Dedifferentiated amniotic fluid mesenchymal stem cell (primary cell): ENCODE data around the gene TEX28.
"Not testable (repeated sequence)": the region's sequence is repeated elsewhere in the genome, so short reads cannot be mapped to it uniquely, and the experiment has no call there.

ENCODE experiments used
- DNase-seq: peaks from one replicate; pipeline ENCODE4 v3.0.0-alpha.2; 2016; ENCODE audit errors: extremely low spot score

TEX28 gene, protein sequence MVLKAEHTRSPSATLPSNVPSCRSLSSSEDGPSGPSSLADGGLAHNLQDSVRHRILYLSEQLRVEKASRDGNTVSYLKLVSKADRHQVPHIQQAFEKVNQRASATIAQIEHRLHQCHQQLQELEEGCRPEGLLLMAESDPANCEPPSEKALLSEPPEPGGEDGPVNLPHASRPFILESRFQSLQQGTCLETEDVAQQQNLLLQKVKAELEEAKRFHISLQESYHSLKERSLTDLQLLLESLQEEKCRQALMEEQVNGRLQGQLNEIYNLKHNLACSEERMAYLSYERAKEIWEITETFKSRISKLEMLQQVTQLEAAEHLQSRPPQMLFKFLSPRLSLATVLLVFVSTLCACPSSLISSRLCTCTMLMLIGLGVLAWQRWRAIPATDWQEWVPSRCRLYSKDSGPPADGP

GRCh38 chrX:154294791-154295574 is at the start of gene TEX28:
TEX28 (minus strand) TSS chrX:154295124; CDS start chrX:154292117, 3,007 bp downstream.
- no peak for DNase-seq

DNA sequence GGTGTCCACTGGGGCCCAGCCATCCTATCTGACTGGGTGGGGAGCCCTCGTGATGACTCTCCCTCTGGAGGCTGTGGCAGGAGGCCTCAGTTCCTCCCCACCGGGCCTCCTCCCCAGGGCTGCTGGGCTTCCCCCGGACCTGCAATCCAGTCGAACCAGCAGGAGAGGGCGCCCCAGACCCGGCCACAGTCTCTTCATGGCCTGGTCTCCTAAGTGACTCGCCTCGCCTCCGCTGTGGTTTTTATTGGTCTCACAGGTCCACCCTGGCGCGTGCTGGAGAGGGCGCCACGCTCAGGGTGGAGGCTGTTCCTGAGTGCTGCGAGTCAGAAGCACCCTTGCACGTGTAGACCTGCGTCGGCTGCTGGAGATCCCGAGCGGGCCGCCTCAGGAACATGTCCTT is 48.7 kb upstream of the TEX28 start:
- not testable (repeated sequence) for DNase-seq

GRCh38 chrX:154343063-154343462 is 48.1 kb upstream of the TEX28 start:
- not testable (repeated sequence) for DNase-seq

GRCh38 chrX:154341399-154342298 is 46.7 kb upstream of the TEX28 start:
- DNase-seq: not testable (repeated sequence)

- DNase-seq: no peak
Observed at GRCh38 chrX:154334496-154334895, 39.6 kb upstream of the TEX28 start.

GRCh38 chrX:154333837-154334271 is 38.9 kb upstream of the TEX28 start:
- no peak for DNase-seq

GRCh38 chrX:154333116-154333515 is 38.2 kb upstream of the TEX28 start:
- DNase-seq: no peak

DNA sequence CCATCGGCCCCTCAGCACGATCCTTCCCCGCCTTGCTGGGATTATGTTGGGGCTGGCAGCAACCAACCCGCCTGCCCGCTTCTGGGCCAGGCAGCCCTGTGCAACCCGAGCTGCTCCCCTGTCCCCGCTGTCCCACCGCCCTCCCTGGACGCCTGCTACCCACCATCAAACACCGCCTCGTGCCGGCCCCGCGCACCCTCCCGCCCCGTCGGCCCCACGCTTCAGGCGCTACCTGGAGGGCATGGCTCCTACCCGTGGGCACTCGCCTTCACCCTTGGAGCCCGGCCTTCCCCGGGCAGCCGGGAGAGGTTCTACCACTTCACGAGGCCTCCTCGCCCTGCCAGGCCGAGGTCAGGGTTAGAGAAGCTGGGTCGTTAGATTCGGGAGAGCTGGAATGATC is 37.6 kb upstream of the TEX28 start:
- DNase-seq: no peak

DNA sequence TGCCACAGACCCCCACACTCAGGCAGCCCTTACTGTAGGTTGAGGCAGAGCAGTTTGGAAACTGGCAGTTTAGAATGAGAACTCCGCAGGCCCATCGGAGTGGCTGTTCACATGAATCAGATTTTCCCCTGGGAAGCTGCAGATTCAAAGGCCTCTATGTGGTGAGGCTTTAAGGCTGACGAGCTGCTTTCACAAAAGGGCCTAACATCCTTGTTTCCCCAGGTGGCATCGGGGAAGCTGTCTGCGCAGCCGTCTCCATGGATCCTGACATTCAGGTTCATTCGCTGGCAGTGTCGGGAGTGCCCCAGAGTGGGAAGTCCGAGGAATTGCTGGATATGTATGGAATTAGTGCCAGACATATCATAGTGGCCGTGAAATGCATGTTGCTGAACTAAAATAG is 34.4 kb upstream of the TEX28 start:
- no peak for DNase-seq

GRCh38 chrX:154328646-154329045 is 33.7 kb upstream of the TEX28 start:
- no peak for DNase-seq

GRCh38 chrX:154327038-154327820 is 32.3 kb upstream of the TEX28 start:
- no peak for DNase-seq

DNA sequence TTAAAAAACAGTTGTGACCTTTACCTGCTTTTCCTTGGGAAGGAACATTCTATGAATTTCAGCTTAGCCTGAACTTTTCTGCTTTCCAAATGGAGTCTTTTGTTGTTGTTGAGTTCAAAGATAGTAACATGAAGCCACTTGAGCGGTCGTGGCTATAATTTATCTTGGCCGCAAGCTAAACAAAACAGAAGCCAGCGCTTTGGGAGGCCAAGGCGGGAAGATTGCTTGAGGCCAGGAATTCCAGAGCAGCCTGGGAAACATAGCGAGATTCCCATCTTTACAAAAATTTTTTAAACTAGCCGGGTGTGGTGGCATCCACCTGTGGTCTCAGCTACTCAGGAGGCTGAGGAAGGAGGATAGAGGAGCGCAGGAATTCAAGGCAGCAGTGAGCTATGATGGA is 30.6 kb upstream of the TEX28 start:
- no peak for DNase-seq

- DNase-seq: no peak
Observed at GRCh38 chrX:154323537-154323936, 28.6 kb upstream of the TEX28 start.

DNA sequence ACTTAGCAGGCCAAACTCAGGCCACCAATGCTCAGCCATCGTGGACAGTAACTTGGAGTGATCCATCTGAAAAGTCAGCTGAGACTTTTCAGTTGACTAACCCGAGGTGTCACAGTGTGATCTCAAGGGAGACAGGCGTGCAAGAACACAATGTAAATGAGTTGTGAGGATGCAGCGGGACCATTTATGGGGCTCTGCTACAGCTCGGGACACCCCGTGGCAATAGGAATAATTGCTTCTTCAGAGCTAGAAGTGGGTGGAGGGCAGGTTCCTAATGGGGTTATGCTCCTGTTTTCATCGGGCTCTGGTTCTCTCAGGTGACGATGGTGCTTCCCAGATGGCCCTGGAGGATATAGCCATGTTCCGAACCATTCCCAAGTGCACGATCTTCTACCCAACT is 28.0 kb upstream of the TEX28 start:
- no peak for DNase-seq

DNA sequence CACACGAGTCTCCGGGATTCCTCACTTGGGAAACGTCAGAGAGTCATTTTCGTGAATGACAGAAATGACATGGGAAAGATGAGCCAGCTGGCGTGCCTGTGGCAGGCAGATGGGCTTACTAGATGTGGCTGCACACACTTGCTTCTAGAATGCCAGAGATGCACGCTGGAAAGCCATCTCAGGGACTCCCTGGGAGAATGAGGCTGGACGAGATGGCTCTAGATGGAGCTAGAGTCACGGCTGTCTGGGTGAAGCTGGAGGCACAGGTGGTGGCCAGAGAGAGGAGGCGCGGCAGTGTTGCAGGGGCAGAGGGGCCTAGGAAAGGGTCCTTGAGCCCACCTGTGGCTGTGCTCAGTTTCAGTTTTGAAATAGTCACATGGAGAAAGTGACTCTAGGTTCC is 26.7 kb upstream of the TEX28 start:
- DNase-seq: no peak

DNA sequence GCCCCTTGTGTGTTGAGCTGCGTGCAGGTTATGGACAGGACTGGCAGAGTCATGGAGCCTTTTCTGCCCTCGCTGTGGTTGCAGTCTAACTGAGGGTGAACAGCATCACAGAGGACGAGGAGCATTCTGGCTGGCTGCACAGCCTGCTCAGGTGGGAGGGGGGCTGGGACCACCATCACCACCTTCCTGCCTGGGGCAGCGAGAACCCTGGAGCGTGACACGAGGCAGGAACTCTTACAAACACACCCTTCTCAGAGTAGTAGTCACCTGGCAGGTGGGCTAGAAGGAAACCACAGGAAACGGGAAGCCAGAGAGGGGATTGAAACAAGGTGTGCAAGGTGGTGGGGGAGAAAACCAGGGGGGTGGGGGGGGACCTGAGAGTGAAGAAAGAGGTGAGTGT is 26.2 kb upstream of the TEX28 start:
- no peak for DNase-seq

DNA sequence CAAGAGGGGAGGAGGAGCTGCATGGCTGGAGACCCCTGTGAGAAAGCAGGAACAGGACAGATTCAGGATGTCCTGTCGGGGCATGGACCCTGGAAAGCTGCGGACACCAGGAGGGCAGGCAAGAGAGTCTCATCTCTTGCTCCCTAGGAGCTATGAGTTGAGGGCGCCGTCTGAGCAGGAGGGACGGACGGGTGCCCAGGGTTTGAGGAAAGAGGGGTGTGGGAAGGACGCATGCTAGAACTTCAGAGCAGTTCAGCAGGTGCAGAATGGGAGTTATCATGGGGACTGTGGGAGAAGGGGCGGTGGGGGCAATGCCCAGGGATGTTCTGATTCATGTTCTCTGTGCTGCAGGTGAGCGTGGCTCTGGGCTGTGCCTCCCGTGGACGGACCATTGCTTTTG is 25.5 kb upstream of the TEX28 start:
- DNase-seq: no peak

GRCh38 chrX:154317391-154317995 is 22.6 kb upstream of the TEX28 start:
- no peak for DNase-seq

GRCh38 chrX:154315416-154315815 is 20.5 kb upstream of the TEX28 start:
- no peak for DNase-seq

DNA sequence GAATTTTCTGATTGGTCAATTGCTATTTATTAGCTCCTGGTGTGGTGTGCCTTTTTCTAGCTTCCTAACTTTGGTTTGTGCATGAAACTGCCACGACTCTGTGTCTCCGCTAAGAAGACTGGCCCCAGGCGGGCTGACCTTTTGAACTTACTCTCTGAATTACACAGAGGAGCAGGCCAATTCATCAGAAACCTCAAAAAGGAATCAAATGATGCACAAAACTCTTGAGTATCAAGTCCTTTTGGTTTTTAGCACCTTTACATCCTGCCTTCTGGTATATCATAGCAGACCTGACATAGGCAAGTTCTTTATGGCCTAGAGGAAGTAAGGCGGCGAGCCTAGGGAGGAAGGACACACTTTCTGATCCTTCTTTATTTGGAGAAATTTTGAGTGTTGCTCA is 18.2 kb upstream of the TEX28 start:
- no peak for DNase-seq

DNA sequence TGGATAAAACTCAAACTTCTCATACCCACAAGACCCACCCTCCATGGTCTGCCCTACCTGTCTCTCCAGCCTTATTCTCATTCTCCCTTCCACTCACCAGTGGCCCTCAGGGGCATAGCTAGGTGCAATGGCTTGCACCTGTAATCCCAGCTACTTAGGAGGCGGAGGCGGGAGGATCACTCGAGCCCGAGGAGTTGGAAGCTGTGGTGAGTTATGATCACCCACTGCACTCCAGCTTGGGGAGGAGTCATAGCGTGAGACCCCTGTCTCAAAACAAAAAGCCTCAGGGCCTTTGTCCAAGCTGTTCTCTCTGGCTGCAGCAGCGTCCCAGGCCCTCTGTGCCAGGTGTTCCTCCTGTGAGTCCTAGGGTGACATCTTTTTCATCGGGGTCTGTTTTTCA is 17.2 kb upstream of the TEX28 start:
- no peak for DNase-seq
